ENCODE results near the gene CNOT10. TPM values are rescaled to one million over a fixed set of nuclear protein-coding genes. Genes with fewer than 3 reads are reported as not detected.

CNOT10 gene
- total and polyA plus RNA-seq, 4 donors: 14.1 to 57.5 (median 22.1) TPM

- no peak for DNase-seq
- peaks cover 4 to 9% (median 7%) of the 10 kb centered on the region in 3 donors for H3K27me3 ChIP-seq (ENCODE audit: control insufficient read depth in 3 of 3, insufficient read depth in 3 of 3, low read length in 2 of 3)
- peaks cover 0 to 25% (median 0%) of the 10 kb centered on the region in 5 donors for H3K4me1 ChIP-seq (ENCODE audit: control insufficient read depth in 5 of 5, insufficient read depth in 5 of 5, low read length in 5 of 5)
- no peak overlapping the region for H3K9ac ChIP-seq (ENCODE audit: insufficient read depth in 1 of 2, low read length in 2 of 2)
- no peak overlapping the region for H3K4me3 ChIP-seq
- WGBS, 2 donors: 82 to 88% methylated on average over 5 of the region's 5 CpGs
- H3K27ac ChIP-seq (ENCODE audit: low read depth in 1 of 2, low read length in 1 of 2): no peak overlapping the region
- H3K36me3 ChIP-seq (ENCODE audit: control insufficient read depth in 4 of 4, insufficient read depth in 4 of 4, low read length in 4 of 4): no peaks in the 10 kb centered on the region
- no peak for TF ChIP-seq CTCF (IDR thresholded peaks at IDR 0.05; ENCODE audit: control extremely low read depth, extremely low read depth)
- ATAC-seq (ENCODE audit: insufficient read depth, low FRiP score): no peak
- peaks cover 0 to 2% (median 0%) of the 10 kb centered on the region in 4 donors for H3K9me3 ChIP-seq (ENCODE audit: control insufficient read depth in 4 of 4, insufficient read depth in 3 of 4, low read length in 3 of 4)
Measured at GRCh38 chr3:32822609-32823498, 137.9 kb downstream of the CNOT10 start.

Other genes with a start within 250 kb of the CNOT10 start
- gene CMTM6, start 182.3 kb upstream of the CNOT10 start, total RNA-seq: 10 to 100 TPM; 63.4 to 97.4 TPM
- 10 to 100 TPM; 27.1 to 81.0 TPM for gene CMTM6, start 182.3 kb upstream of the CNOT10 start, polyA plus RNA-seq
- 10 to 100 TPM; 37.6 to 50.7 TPM for gene DYNC1LI1, start 114.3 kb upstream of the CNOT10 start, total RNA-seq
- gene DYNC1LI1, start 114.3 kb upstream of the CNOT10 start, polyA plus RNA-seq: 10 to 100 TPM; 18.3 to 29.5 TPM
- gene TRIM71, start 132.8 kb downstream of the CNOT10 start, total RNA-seq: 1 to 10 TPM; 2.9 to 9.9 TPM
- 1 to 10 TPM in 1 of 2 donors, under 1 TPM in 1; 0.45 to 1.1 TPM for gene TRIM71, start 132.8 kb downstream of the CNOT10 start, polyA plus RNA-seq

Data from lung (tissue), 12 donors.